HPDE6-E6E7 (cell line): ENCODE data around the gene BLTP3B.
"Not testable (repeated sequence)": the region's sequence is repeated elsewhere in the genome, so short reads cannot be mapped to it uniquely, and the experiment has no call there.

ENCODE experiments used
- DNase-seq: peaks from one replicate; pipeline ENCODE4 v3.0.0; 2011; ENCODE audit warnings: missing footprints; ENCODE audit errors: extremely low spot score

BLTP3B gene, protein sequence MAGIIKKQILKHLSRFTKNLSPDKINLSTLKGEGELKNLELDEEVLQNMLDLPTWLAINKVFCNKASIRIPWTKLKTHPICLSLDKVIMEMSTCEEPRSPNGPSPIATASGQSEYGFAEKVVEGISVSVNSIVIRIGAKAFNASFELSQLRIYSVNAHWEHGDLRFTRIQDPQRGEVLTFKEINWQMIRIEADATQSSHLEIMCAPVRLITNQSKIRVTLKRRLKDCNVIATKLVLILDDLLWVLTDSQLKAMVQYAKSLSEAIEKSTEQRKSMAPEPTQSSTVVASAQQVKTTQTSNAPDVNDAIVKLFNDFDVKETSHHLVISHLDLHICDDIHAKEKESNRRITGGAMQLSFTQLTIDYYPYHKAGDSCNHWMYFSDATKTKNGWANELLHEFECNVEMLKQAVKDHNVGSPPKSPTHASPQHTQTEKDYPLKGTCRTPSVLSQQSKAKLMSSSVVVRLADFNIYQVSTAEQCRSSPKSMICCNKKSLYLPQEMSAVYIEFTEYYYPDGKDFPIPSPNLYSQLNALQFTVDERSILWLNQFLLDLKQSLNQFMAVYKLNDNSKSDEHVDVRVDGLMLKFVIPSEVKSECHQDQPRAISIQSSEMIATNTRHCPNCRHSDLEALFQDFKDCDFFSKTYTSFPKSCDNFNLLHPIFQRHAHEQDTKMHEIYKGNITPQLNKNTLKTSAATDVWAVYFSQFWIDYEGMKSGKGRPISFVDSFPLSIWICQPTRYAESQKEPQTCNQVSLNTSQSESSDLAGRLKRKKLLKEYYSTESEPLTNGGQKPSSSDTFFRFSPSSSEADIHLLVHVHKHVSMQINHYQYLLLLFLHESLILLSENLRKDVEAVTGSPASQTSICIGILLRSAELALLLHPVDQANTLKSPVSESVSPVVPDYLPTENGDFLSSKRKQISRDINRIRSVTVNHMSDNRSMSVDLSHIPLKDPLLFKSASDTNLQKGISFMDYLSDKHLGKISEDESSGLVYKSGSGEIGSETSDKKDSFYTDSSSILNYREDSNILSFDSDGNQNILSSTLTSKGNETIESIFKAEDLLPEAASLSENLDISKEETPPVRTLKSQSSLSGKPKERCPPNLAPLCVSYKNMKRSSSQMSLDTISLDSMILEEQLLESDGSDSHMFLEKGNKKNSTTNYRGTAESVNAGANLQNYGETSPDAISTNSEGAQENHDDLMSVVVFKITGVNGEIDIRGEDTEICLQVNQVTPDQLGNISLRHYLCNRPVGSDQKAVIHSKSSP (N-terminal part only)

DNA sequence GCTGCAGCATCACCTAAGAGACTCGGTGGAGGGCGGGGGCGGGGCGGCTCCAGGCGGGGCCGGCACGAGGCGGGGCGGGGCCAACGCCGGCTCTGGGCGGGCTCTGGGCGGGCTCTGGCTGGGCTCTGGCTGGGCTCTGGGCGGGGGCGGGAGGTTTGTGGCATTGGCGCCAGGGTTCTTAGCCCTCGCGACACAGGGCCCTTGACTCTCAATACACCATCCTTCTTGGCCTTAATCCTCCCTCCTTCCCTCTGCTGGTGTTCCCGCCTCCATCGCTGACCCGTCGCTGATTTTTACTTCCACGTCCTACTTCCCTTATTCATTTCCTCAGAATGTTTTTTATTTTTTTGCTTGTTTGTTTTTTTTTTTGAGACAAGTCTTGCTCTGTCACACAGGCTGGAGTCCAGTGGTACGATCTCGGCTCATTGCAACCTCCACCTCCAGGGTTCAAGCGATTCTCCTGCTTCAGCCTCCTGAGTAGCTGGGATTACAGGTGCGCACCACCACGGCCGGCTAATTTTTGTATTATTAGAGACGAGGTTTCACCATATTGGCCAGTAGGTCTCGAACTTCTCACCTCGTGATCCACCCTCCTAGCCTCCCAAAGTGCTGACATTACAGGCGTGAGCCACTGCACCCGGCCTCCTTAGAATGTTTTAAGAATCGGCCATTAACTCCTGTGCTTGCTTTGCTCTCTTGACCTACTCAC lies at the start of gene BLTP3B:
BLTP3B (minus strand) TSS at position 24 of the 709 bp plus-strand sequence. CDS start 239 bp downstream, outside the sequence.
- DNase-seq: peak; percentile 58

DNA sequence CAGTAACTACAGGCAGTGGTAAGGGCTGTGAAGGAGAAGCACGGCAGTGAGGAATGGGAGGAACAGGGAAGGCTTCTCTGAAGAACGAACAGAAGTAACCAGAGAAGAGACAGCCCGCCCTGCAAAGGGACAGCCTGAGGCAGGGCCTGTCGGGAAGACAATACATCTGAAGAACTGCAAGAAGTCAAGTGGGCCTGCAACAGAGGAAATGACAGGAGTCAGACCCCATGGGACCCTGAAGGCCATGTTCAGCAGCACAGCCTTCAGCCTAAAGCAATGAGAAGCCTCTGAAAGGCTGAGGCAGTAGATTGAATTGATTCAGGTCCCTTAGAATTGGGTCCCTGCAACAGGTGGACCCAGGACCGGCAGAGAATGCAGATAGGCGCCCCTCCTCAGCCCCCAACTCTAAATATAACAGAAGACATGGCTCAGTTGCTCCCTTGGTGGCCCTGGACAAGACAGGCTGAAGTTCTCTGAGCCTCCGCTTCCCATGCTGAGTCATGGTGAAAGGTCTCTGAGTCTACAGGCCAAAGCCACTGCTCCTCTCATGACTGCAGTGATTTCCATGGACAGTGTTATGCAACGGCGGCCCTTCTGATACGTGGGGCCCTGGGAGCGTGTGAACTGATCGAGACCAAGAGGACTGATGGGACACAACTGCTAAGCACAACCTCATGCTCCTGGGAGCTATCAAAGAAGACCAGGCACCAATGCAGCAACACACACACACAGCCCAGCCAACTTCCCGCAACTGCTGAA lies 47.1 kb upstream of the BLTP3B start:
- DNase-seq: no peak

DNA sequence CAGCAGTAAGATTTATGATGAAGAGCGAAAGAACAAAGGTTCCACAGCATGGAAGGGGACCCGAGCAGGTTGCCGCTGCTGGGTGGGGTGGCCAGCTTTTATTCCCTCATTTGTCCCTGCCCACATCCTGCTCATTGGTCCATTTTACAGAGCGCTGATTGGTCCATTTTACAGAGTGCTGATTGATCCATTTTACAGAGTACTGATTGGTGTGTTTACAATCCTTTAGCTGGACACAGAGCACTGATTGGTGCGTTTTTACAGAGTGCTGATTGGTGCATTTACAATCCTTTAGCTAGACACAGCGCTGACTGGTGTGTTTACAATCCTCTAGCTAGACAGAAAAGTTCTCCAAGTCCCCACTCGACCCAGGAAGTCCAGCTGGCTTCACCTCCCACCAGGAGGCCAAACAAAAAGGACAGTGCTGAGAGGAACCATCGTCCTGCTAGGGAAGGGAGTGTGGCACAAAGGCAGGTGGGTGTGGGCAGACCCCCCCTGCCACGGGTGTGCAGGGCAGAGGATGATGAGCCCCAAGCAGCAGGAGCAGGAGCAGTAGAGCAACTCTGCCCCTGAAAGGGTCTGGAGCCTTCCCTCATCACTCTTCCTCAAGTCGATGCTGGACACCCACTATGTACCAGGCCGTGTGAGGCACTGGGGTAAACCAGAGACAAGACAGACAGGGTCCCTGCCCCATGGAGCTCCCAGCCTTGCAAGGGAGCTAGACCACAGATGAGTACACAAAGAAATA lies 46.4 kb upstream of the BLTP3B start:
- DNase-seq: not testable (repeated sequence)

DNA sequence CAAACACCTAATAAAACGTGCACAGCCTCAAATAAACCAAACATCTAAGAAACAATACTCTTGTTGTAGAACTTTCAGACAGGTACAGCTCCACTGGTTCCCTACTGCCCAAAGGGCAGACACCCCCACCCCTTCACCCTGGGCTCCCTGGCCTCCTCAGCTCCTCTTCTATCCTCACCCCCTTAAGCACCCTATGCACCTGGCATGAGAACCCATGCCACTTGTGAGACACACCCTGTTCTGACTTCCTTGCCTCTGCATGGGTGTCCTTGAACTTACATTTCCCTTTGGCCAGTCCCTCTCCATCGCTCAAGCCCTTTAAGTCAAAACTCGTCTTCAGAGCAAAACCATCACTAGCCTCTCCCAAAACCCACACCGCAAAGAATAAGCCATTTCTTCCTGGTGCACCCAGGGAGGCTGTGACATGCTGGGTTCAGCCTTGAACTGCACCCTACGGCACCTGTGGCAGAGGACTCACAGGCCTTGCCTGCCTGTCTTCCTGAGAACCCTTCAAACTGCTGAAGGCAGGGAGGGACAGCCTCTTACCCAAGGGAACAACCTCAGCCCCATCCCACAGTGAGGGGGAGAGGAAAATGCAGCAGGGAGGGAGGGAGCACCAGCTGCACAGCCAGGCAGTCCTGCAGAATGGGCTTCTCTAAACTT lies 45.3 kb upstream of the BLTP3B start:
- no peak for DNase-seq

DNA sequence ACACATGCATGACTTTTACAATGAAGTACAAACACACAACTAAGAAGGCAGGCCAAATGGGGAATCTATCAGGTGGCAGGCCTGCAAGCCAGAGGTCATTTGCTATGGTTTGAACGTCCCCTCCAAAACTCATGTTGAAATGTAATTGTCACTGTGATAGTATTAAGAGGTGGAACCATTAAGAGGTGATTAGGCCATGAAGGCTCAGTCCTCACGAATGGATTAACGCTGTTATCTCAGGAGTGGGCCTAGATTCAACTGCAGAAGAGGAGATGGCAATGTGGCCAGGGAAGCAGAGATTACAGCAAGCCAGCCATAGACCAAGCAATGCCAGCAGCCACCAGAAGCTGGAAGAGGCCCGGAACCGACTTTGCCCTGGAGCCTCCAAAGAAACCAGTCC lies 44.4 kb upstream of the BLTP3B start:
- no peak for DNase-seq

DNA sequence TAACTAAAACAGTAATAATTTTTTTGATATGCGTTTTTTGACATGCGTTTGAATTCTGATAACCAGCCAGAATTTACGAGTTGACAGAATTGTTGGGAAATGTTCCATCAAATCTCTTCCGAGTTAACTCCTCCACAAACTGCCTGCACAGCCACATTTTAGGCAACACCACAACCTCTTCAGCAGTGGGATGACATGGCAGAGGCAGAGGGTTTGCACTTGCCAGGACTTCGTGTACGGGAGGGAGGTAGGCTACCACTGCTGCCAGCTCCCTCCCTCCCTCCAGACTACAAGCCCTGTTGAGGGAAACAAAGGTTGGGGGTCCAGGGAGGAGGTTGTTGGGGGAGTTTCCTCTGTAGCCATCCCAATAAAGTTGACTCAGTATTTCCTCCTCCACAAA lies 43.4 kb upstream of the BLTP3B start:
- no peak for DNase-seq

DNA sequence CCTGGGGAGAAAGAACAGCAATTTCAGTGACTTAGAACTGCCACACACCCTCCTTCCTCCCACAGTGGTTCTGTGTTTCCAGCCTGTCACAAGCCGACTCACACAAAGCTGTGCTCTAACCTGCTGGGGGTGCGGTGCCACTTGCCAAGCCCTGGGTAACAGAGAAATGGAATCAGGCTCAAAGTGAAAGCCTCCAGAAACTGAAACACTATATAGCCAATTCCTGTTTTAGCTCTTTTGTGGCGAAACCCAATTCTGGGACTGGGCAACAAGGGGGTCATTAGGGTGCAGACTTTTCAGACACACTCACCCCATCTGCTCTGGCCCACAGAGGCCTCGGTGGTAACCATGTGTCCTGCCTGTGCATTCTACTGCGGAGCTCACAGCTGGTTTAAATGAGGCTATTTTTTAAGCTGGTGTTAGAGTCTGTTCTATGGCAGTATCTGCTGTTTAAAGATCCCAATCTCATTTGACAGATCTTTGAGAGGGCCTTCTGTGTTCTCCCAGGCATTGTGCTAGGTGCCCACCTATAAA lies 42.8 kb upstream of the BLTP3B start:
- DNase-seq: no peak

DNA sequence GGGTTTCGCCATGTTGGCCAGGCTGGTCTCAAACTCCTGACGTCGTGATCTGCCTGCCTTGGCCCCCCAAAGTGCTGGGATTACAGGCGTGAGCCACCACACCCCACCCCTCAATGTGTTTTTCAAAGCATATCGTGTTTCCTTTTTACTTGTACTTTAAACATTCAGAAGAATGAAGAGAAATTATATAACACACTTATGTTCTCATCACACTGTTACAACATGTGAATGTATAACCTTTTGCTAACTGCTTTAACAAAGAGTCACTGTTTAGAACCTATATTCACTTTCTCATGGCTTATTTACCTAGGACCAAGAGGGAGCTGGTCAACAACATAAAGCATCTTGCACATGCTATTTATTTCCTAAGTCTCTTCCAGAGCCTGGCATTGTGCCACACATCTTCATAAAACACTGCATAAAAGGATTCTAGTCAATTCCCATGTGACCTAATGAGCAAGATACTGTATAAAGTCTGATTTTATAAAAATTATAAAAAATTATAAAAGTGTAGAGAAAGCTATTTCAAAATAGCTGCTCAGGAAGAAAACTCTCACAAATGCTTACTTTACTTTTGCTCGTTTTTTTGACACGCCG lies 42.0 kb upstream of the BLTP3B start:
- DNase-seq: no peak

DNA sequence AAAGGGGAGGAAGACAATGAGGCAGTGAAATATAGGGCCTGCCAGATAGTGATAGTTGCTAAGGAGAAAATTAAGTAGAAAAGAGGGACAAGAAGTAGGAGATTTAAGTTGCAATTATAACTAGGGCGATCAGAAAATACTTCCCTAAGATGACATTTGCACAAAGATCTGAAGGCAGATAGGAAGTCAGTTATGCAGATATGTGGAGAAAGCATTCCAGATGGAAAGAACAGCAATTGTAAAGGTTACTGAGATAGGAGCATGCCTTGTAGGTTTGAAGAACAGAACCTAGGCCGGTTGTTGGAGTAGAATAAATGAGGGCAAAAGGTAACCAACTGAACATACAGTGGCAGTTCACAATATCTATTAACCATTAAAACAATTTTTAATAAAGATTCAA lies 36.6 kb upstream of the BLTP3B start:
- no peak for DNase-seq

DNA sequence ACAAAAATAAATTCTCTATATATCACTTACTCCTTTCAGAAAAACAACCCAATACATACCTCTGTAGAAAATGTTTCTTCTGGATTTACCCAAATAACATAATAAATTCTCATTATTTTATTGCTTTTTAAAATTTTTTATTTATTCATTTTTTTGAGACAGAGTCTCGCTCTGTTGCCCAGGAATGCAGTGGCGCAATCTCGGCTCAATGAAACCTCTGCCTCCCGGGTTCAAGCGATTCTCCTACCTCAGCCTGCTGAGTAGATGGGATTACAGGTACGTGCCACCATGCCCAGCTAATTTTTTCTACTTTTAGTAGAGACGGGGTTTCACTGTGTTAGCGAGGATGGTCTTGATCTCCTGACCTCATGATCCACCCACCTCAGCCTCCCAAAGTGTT lies 33.8 kb upstream of the BLTP3B start:
- DNase-seq: not testable (repeated sequence)

DNA sequence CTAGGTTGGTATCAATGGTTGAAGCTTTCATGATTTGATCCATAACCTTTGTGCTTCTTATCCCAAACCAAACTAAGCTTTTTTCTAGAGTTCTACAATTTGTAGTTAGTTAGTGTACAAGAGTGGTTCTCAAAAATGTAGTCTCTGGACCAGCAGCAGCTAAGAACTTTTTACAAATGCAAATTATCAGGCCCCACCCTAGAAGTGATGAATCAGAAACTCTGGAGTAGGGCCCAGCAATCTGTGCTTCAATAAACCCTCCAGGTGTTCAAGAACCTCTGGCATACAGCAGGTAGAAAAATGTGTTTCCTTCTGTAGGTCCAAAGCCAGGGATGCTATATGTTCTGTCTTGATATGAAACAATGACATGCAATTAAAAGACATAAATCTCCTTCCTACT lies 31.8 kb upstream of the BLTP3B start:
- no peak for DNase-seq

DNA sequence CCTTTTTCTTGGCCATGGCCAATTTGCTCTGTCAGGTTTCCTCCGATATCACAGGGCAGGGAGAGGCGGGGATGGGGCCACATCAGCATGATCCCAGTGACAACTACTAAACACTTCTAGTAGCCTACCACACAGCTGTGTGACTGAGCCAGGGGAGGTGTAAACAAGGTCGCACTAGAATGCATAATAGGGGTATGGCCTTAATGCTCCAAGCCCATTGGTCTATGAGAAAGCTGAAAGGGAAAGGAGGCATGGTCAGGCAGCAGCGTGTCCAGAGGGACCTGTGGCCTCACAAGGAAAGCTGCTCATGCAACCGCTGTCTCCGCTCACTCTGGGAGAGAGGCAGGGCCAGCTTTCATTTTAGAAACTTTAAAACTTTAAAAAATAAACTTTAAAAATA lies 30.4 kb upstream of the BLTP3B start:
- DNase-seq: no peak

DNA sequence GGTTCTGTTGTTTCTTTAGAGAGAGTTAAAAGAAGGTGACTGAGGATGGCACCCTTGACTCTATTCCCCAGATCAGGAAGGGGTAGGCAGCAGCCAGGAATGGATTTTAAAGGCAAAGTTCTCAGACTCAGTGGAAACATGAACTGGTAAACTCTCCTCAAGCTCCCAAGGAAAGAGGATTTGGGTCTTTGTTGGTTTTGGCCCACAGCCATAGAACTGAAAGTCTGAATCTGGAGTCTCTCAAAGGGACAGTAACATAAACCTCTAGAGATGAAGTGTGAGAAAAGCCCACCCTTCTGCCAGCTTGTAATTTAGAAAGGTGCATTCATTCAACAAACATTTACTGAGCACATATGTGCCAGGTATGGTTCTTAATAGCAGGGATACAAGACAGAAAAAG lies 28.6 kb upstream of the BLTP3B start:
- no peak for DNase-seq

DNA sequence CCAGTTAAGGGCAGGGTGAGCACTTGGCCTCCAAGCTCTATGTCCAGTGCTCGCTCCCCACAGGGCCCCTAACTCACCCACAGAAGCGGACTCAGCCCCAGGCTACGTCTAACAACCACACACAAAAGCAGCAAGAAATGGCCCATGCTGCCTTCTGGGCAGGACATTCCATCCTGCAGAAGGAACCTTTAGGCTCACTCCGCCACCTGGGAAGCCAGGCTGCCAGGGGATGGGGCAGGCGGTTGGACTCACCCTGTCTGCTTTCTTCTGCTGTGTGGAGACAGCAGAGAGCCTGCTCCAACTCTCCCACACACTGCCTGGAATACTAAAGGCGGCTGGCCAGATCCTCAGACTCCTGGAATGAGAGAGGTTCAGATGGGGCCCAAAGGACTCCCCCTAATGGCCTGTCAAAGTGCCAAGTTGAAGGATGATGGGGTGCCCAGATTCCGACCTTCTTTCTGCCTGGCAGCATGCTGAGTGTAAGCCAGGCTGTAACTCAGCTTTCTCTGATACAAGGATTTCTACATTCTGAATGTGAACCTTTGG lies 27.7 kb upstream of the BLTP3B start:
- DNase-seq: no peak

DNA sequence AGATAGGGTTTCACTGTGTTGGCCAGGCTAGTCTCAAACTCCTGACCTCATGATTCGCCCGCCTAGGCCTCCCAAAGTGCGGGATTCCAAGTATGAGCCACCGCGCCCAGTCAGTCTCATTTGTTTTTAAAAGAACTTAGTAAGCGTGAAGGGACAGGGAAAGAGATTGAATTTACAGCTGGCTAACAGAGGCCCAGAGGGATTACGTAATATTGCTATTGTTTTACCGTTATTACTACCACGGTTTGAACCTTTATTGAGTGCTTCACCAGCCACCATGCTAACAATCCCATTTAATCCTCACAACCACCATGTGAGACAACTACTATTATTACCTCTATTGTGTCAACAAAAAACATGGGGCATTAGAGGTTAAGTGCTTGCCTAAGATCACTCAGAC lies 26.7 kb upstream of the BLTP3B start:
- DNase-seq: no peak

DNA sequence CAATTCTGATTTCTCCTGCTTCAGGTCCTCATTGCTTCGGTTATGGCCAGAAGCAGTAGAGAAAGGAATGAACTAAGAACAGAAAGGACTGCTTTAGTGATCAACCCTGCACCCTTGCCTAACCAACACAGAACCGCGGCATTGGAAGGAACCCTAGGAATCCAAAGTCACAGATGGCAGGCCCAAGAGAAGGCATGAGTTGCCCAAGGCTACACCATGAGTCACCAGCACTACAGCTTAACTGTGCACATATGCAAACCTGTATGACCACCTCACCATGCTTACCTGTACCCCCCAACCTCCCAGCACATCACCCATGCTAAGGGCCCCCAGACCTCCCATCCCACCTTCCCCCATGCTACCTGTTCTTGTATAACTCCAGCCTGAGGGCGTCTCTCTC lies 25.9 kb upstream of the BLTP3B start:
- no peak for DNase-seq

DNA sequence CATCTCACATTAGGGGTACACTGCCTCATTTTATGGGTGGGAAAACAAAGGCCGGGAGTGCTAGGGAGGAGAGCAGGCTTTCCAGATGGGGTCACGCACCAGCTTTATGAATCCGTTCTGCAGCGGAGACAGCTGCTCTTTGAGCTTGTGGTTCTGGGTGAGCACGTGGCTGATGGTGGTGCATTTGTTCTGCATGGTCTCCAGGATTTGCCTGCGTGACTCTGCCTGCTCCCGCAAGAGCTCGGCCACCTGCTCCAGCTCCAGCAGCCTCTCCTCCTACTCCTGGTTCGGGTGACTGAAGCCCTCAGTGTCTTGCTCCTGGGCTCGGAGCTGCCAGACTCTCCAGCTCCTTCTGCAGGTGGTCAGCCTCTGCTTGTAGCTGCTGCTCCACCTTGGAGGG lies 23.6 kb upstream of the BLTP3B start:
- no peak for DNase-seq

DNA sequence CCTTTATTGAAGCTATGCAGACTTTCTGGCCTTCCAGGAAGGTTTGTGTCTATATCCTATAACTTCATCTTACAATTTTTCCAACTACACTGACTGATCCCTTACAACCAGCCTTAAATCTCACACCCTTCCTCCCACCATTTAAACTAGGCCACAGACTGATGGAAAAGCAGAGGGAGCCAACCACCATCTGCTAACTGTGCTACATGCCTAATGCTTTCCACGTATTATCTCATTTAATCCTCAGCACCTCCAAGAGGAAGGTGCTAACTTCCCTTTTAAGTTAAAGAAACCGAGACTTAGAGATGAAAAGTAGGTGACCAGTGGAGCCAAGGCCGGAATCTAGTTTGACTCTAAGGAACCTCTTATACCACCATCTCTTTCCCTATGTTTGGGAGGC lies 22.7 kb upstream of the BLTP3B start:
- no peak for DNase-seq
